ENCODE data around the gene DNAJB13.

The DNAJB13 gene

GRCh38 chr11:74001822-74002286 lies 51.0 kb downstream of the DNAJB13 start:
- no peak for DNase-seq

GRCh38 chr11:74002832-74003231 lies 52.0 kb downstream of the DNAJB13 start:
- DNase-seq = no peak

- DNase-seq = no peak
Observed at GRCh38 chr11:74004046-74004695, 53.3 kb downstream of the DNAJB13 start.

- no peak for DNase-seq
Observed at GRCh38 chr11:74004759-74005615, 54.2 kb downstream of the DNAJB13 start.

GRCh38 chr11:74005721-74006517 lies 55.1 kb downstream of the DNAJB13 start:
- no peak for DNase-seq

- DNase-seq = no peak
Observed at GRCh38 chr11:74006743-74007304, 56.0 kb downstream of the DNAJB13 start.

GRCh38 chr11:74007691-74008372 lies 57.0 kb downstream of the DNAJB13 start:
- DNase-seq = no peak

- DNase-seq = no peak
Observed at GRCh38 chr11:74008373-74009229, 57.8 kb downstream of the DNAJB13 start, which contains the start of gene UCP3. Gene UCP3 (minus strand): TSS chr11:74009085. CDS start chr11:74007042, 2,043 bp downstream.

- DNase-seq = no peak
Observed at GRCh38 chr11:74009230-74009547, 58.4 kb downstream of the DNAJB13 start.

- DNase-seq = no peak
Observed at GRCh38 chr11:74009675-74010305, 59.0 kb downstream of the DNAJB13 start.

GRCh38 chr11:74010306-74011300 lies 59.8 kb downstream of the DNAJB13 start:
- DNase-seq = peak; percentile 46

GRCh38 chr11:74011360-74012073 lies 60.7 kb downstream of the DNAJB13 start:
- no peak for DNase-seq

GRCh38 chr11:74012074-74012809 lies 61.4 kb downstream of the DNAJB13 start:
- no peak for DNase-seq

GRCh38 chr11:74013141-74013540 lies 62.3 kb downstream of the DNAJB13 start:
- no peak for DNase-seq

GRCh38 chr11:74014880-74015279 lies 64.1 kb downstream of the DNAJB13 start:
- no peak for DNase-seq

- no peak for DNase-seq
Observed at GRCh38 chr11:74015919-74016684, 65.3 kb downstream of the DNAJB13 start.

GRCh38 chr11:74017631-74018030 lies 66.8 kb downstream of the DNAJB13 start:
- DNase-seq = no peak

Data from NCI-H2227 treated with DMSO at 0.1 percent for 48 hours (cell line).